Activated effector memory CD4-positive, alpha-beta T cell treated with anti-CD3 and anti-CD28 coated beads, Interleukin-2, amount 50 U/mL, for 16 hours (primary cell): ENCODE results near the gene LDLRAD4.

Experiments
- DNase-seq: peaks from one replicate; pipeline ENCODE4 v3.0.0-alpha.2; 2020

The LDLRAD4 gene

GRCh38 chr18:13218368-13218991 is at the start of gene LDLRAD4:
LDLRAD4 (plus strand) TSS chr18:13218760.
- DNase-seq, result peak; percentile 74

DNA sequence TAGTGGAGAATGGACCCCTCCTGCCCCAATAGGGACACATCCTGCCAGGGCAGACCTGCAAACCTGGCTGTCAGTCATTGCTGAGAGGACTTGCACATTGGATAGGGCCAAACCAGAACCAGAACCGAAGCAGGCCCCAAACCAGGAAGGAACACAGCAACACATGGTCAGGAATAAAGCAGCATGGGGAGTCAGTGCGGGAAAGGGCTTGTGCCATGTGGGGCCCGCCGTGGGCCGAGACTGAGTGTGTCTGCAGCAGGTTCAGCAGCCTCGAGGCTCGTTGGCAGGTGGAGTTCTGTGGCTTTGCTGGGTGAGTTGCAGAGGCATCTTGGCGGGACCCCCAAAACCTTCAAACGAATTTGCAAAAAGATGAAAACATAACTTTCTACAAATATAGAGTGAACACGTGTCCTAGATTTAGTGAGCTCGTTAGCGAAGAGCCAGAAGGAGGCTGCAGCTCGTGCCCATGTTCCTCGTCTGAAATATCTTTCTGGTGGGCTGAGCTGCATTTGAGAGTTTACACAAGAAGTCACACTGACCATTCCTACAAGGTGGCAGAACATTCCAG is 44.9 kb upstream of the LDLRAD4 start:
- DNase-seq, result no peak

DNA sequence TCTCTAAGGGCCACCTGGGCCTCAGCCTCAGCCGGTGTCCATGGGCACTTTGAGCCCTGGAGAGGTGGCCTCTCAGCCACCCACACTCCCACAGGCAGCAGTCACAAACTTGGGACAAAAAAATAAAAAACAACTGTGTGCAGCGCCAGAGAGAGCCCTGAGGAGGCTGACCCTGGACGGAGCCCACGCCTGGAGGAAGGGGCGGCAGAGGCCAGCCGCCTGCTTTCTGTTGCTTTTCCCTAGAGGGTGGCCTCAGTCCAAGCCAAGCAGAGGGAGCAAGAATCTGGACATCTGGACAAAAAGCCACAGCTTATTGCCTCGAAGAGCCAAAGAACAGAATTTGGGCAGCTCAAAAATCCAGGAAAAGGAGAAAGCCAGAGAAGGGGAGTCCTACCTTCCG is 43.3 kb upstream of the LDLRAD4 start:
- no peak for DNase-seq

DNA sequence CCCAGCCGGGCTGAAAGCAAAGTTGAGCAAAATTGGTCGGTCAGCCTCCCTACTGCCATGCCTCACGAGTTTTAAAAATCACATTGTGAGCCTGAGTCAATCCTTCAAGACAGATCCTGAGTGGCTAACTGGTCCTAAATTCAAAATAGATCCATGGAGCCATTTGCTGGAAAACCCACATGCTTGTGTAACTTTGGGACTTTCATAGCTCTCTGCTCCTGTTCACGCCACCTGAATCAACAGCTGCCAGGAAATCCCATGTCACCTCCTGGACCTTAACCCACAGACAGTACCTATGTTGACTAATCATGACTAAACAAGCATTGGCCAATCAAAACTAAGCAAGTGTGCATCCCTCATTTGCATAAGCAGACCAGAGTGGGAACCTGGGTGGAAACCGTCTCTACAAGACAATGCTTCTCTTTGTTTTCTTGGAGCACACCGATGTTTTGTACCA is 42.8 kb upstream of the LDLRAD4 start:
- no peak for DNase-seq

DNA sequence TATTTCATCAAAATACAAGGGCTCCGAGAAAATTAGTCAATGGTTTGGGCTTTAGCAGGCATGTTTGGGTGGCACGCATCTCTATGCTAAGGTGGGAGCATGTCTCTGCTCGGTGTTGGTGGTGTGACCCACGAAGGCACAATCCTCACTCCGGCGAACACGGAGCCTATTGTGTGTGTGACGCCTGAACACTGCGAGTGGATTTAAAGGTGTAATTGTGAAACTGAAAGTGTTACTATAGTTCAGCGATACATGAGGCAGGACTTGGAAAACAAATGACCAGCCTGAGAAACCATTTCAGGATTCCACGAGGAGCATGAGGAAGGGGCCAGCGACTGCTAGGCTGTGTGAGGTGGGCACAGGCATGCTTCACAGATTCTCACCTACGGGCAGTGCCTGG is 41.7 kb upstream of the LDLRAD4 start:
- no peak for DNase-seq

DNA sequence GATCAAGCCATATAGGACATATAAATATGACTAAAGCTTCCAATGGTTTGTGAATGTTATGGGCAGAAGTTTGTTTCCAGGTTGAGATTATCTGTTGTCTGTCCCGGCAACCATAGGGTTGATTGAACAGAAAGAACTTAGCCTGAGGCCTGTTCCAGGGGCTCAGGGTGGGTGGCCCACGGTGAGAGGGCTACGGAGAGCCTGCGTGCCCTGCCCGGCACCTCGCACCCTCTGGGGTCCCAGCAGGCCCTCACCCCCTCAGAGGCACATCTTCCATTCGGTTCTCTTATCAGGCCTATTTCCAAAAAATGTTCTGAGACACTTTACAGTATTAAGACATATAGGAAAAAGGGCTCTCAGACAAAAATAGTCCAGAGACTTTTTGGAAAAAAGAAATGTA is 40.4 kb upstream of the LDLRAD4 start:
- DNase-seq, result no peak

DNA sequence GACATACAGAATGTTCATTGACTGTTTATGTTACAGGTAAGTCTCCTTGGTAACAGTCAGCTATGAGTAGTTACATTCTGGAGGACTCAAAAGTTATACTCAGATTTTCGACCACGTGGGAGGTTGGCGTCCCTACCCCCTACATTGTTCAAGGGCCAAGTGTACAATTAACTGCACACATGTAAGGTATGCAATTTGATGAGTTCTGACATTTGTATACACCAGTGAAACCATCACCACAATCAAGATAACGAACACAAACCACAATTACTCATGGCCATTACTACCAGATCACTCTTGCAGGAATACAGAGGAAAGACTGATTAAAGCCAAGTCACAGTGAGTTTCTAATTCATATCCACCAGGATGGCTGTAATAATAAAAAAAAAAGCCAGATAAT is 39.6 kb upstream of the LDLRAD4 start:
- no peak for DNase-seq

GRCh38 chr18:13179566-13180113 is 38.9 kb upstream of the LDLRAD4 start:
- DNase-seq, result no peak

DNA sequence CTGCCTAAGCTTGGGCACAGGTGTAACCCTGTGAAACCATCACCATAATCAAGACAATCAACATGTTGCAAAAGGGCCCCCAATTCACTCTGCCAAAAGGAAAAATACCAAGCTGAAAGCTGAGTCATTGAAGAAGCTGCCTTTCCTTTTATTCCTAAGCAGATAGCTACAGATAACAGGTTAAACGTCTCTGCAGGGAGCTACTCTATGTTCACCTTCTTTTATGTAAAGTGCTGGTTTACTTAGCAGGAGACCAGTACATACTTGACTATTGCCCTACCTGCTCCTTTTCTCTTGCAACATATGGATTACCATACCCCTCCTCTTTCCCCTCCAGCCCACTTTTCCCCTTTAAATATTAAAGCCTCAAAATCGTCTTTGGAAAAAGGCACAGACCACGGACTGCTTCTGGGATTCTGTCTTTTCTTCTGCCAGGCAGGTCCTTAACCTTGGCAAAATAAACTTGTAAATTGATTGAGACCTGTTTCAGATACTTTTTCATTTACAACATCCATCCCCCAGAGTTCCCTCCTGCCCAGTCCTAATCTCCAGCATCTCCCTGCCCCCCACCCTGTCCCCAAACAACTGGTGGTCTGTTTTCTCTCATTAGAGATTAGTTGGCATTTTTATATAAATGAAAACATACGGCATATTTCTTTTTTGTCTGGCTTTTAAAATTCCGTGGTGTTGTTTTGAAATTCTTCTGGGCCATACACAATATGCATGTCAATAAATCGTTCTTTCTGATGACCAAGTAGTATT is 37.8 kb upstream of the LDLRAD4 start:
- no peak for DNase-seq

GRCh38 chr18:13181765-13182164 is 36.8 kb upstream of the LDLRAD4 start:
- no peak for DNase-seq

DNA sequence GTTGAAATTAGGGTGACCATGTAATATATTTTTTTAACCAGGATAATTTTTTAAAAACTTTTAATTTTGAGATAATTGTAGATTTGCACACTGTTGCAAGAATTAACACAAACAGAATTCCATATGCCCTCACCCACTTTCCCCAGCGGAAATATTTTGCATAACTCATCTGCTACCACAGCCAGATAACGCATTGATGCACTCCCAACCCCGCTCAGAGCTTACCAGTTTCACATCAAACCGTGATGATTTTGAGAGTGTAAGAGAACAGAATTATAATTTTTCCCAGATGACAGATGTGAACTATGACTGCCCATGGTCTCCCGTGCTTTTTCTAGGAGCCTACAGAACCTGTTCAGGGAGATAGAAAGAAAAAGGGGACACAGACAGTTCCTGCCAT is 35.2 kb upstream of the LDLRAD4 start:
- DNase-seq, result no peak

DNA sequence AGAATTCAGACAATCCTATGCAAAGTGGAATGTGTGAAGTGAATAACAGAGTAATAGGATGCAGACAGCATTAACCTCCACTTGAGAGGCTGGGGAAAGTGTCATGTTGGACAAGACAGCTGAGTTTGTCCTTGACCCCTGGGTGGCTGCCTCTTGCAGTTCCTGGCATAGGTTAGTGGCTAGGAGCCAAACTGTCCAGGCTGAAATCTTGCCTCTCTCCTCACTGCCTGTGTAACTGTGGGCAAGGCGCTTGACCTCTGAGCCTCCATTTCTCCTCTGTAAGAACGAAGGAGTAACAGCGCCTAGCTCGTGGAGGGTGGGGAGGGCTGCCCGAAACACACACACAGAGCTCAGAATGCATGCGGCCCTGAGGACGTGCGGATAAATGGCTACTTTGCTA is 34.8 kb upstream of the LDLRAD4 start:
- no peak for DNase-seq

DNA sequence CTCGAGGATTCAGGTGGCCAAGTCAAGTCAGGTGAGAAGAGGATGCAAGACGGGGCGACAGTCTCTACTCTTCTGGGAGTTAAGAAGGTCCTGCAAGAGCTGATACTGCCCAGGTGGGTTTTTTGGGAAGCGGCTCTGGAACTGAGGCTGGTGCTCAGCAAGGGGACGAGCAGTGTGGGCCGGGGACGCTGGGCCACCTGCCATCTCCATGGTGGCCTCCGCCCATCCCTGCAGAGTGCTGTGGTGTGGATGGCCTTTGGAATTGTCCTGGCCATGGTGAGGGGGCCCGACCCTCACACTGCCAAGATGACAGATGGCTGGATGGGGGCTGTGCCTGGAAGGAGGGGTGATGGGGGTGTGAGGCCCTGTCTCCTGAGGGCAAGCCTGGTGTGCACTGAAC is 34.2 kb upstream of the LDLRAD4 start:
- no peak for DNase-seq

- no peak for DNase-seq
These were observed 32.8 kb upstream of the LDLRAD4 start for GRCh38 chr18:13185675-13186198.

DNA sequence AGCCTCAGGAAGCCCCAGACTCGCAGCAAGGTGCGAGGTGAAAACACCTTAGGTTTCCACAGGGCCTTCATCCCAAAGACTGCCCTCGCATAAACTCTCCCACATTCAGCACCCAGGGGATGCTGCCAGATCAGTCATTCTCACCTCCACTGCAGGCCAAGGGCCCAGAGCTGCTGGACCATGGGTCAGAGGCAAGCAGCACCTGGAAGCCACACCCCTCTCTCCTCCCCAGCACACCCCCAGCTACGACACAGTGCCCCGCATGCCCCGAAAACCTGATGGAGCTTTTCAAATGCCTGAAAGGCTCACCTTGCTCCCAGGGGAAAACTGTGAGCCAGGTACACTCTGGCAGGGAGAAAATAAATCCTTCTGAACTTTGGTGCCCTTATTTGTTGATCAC is 31.9 kb upstream of the LDLRAD4 start:
- DNase-seq, result no peak

- DNase-seq, result no peak
These were observed 31.1 kb upstream of the LDLRAD4 start for GRCh38 chr18:13187498-13187897.

DNA sequence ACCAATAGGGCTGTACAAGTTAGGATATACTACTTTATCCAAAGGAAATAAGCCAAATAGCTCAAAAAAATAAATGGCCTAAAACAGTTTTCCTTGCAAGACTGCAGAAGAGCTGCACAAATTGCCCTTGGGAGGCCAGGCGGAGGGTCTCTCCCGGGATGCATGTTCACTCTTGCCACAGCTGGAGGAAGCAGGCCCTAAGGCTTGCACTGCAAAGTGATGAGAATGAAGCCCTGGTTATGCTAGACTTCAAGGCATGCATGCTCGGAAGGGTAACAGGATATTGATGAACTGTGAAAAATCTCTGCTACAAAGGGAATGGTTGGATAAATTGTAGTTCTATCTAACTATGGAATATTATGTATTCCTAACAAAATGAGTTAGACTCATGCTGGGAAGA is 27.5 kb upstream of the LDLRAD4 start:
- DNase-seq, result no peak

GRCh38 chr18:13191779-13192178 is 26.8 kb upstream of the LDLRAD4 start:
- DNase-seq, result no peak

DNA sequence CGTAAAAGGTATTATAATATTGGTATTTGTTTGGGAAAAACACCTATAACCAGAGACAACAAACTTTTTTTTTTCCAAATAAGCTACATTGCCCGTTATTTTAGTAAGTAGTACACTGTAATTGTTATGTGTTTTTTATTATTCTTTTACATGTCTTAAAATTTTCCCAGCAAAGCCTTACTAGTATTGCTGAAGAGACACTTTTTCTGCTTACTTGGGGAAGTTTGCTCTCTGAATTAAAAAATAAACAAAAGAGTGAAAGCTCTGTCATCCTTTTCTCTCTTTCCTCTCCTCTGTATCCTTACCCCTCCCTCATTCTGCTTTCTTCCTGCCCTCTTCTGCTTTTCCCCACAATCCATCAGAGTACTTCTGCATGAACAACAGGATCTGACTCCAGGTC is 25.6 kb upstream of the LDLRAD4 start:
- no peak for DNase-seq

- DNase-seq, result no peak
These were observed 24.3 kb upstream of the LDLRAD4 start for GRCh38 chr18:13194239-13194638.

DNA sequence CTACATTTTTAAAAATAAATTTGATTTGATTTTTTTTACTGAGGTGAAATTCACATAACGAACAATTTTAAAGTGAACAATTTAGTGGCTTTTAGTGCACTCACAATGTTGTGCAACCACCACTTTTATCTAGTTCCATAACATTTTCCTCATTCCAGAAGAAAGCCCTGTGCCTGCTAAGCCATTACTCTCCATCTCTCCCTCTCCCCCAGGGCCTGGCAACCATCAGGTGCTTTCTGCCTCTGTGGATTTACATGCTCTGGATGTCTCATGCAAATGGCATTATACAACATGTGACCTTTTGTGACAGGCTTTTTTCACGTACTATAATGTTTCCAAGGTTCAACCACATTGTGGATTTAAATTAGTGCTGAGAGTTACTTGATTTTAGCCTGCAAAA is 19.9 kb upstream of the LDLRAD4 start:
- DNase-seq, result no peak

- DNase-seq, result no peak
These were observed 19.4 kb upstream of the LDLRAD4 start for GRCh38 chr18:13199169-13199568.

- DNase-seq, result no peak
These were observed 17.3 kb upstream of the LDLRAD4 start for GRCh38 chr18:13201292-13201691.

DNA sequence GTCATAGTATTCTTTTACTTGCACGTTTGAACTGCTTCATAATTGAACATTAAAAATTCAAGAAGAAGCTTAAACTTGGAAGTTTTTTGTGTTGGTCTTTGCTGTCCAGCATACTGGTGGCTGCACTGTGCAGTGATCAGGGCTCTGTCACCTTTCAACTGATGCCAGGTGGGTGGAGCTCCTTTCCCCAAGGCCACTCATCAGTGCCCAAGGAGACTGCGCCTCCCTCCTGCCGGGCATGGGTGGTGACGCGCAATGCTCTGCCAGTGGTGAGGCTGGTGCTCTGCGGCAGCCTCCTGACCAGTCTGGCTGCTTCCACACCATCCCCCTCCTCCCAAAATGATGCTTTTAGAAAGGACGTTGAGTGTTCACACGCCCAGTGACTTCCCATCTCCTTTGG is 16.0 kb upstream of the LDLRAD4 start:
- DNase-seq, result no peak
